GM12878 (cell line): Measurements from ENCODE around the gene CTNNA3. TPM values are rescaled to one million over a fixed set of nuclear protein-coding genes. Genes with fewer than 3 reads are reported as not detected.
A peak's percentile ranks its signal among the peaks of the same experiment; 100 is the strongest.

ENCODE experiments used
- ATAC-seq: fragments of 200-7000 bp; cut with Tn5 transposase; 3 replicates; pipeline ENCODE4 v1.9.1; 2020; ENCODE audit warnings: mild to moderate bottlenecking, moderate library complexity
- BruUV-seq: library from RNA; stranded (reverse); fragments of 400-500 nt; replicated peaks from 2 replicates; lab custom pipeline; 2021; lab: Mats Ljungman, UMichigan
- CTCF ChIA-PET: fragments of 300-600 bp; sonication (Branson Sonifier 250); formaldehyde crosslinking; extraction: SDS; loops from one replicate; lab custom pipeline; 2021; ENCODE audit warnings: inconsistent platforms; lab: Yijun Ruan, JAX
- POLR2A ChIA-PET: fragments of 350-600 bp; formaldehyde crosslinking; extraction: SDS; loops from one replicate; lab custom pipeline; 2021; ENCODE audit warnings: inconsistent platforms; lab: Charles Lee
- RAD21 ChIA-PET: fragments of 300-600 bp; sonication (Branson Sonifier 250); formaldehyde crosslinking; loops from one replicate; lab custom pipeline; 2023; ENCODE audit warnings: antibody characterized with exemption; ENCODE audit not compliant: unreplicated experiment; lab: Charles Lee
- SMC1A ChIA-PET: fragments of 300-600 bp; sonication (Branson Sonifier 250); formaldehyde crosslinking; loops from one replicate; lab custom pipeline; 2023; ENCODE audit not compliant: unreplicated experiment, uncharacterized antibody; lab: Charles Lee
- DNase-seq: peaks from one replicate; pipeline ENCODE4 v3.0.0-alpha.2; 2011; ENCODE audit warnings: low read depth, low spot score
- FAIRE-seq: peaks from 3 replicates; lab custom pipeline; 2011; peaks lifted over from hg19 to GRCh38; lab: Jason Lieb, UNC
- H2AFZ ChIP-seq: 2 replicates; pipeline ENCODE4 v1.6.0; 2011; ENCODE audit warnings: low read depth, low read length, control low read depth; ENCODE audit not compliant: control insufficient read depth
- H3K27ac ChIP-seq: 2 replicates; pipeline ENCODE4 v1.5.1; 2011; ENCODE audit warnings: control low read depth; ENCODE audit not compliant: control insufficient read depth, insufficient read depth
- H3K27me3 ChIP-seq, 2 experiments: replicated peaks in 1 of 2; 2 replicates each; pipeline versions ENCODE4 v1.6.0 to v1.6.1; 2011; ENCODE audit warnings: low read length in 1 of 2; ENCODE audit not compliant: control insufficient read depth in 2 of 2, insufficient read depth in 2 of 2
- H3K36me3 ChIP-seq, 2 experiments: 2 replicates each; pipeline ENCODE4 v1.5.1; 2011; ENCODE audit warnings: low read length in 1 of 2; ENCODE audit not compliant: control insufficient read depth in 2 of 2, insufficient read depth in 2 of 2
- H3K4me1 ChIP-seq: 2 replicates; pipeline ENCODE4 v1.6.1; 2011; ENCODE audit warnings: mild to moderate bottlenecking, low read length, moderate library complexity, mixed read lengths; ENCODE audit not compliant: control insufficient read depth, insufficient read depth
- H3K4me2 ChIP-seq: 2 replicates; pipeline ENCODE4 v1.6.0; 2011; ENCODE audit warnings: control low read depth; ENCODE audit not compliant: control insufficient read depth, insufficient read depth
- H3K4me3 ChIP-seq: fragments of 200-600 bp; sonication (generic); 2 replicates; pipeline ENCODE4 v1.5.1; 2016
- H3K79me2 ChIP-seq: 2 replicates; pipeline ENCODE4 v1.6.0; 2011; ENCODE audit warnings: low read length; ENCODE audit not compliant: control insufficient read depth, insufficient read depth
- H3K9ac ChIP-seq: 2 replicates; pipeline ENCODE4 v1.8.0; 2011; ENCODE audit warnings: low read length, control low read depth, mixed read lengths; ENCODE audit not compliant: control insufficient read depth, insufficient read depth
- H3K9me3 ChIP-seq: replicated peaks from 3 replicates; pipeline ENCODE4 v1.5.1; 2011; ENCODE audit warnings: mild to moderate bottlenecking, low read length; ENCODE audit not compliant: control insufficient read depth, insufficient read depth
- H4K20me1 ChIP-seq: 2 replicates; pipeline ENCODE4 v1.6.0; 2011; ENCODE audit not compliant: control insufficient read depth, insufficient read depth
- CHD1 ChIP-seq: IDR thresholded peaks from 2 replicates; pipeline ENCODE4 v1.6.1; 2012; ENCODE audit warnings: low read depth, low read length, improper control_type of control experiment
- GABPA ChIP-seq: IDR thresholded peaks from 2 replicates; pipeline ENCODE4 v1.6.1; 2014; ENCODE audit warnings: antibody characterized with exemption, low read depth, mild to moderate bottlenecking, inconsistent platforms
- IRF4 ChIP-seq: IDR thresholded peaks from 2 replicates; pipeline ENCODE4 v1.6.1; 2011; ENCODE audit warnings: low read depth, low read length
- POLR2AphosphoS2 ChIP-seq: IDR thresholded peaks from 2 replicates; pipeline ENCODE4 v1.6.1; 2011; ENCODE audit warnings: low read depth, mild to moderate bottlenecking, low read length, improper control_type of control experiment, moderate library complexity
- WRNIP1 ChIP-seq: IDR thresholded peaks from 2 replicates; pipeline ENCODE4 v1.6.1; 2011; ENCODE audit warnings: low read depth, low read length, improper control_type of control experiment, borderline replicate concordance
- WGBS: methylation state at CpG from one replicate; pipeline ENCODE4 v1.1.6; 2016; ENCODE audit warnings: low lambda C conversion rate; ENCODE audit not compliant: insufficient replicate concordance, insufficient coverage; ENCODE audit errors: missing lambda C conversion rate; 5-methylcytosine and 5-hydroxymethylcytosine counted together
- in situ Hi-C: fragments of 300-500 bp; cut with MboI; formaldehyde crosslinking; loops from 9 replicates; pipeline ENCODE4 v1.14.3; 2018; ENCODE audit warnings: mixed read lengths
- intact Hi-C: fragments of 100-400 bp; cut with micrococcal nuclease; formaldehyde crosslinking; loops from one replicate; pipeline ENCODE4 v1.14.2; 2022; ENCODE audit not compliant: unreplicated experiment
- polyA plus RNA-seq, 11 experiments: library from polyadenylated mRNA; depleted of rRNA in 4 of 11; unstranded in 6 of 11; stranded (reverse) in 5 of 11; fragments of >200 nt; fragmentation: Nextera tagmentation in 4 of 11; fragmentation: Illumina TruSeq in 1 of 11; extraction: Ambion mirVana in 4 of 11; extraction: Trizol in 1 of 11; gene quantifications; 1 replicate in 1 of 11; 2 replicates in 10 of 11; pipeline versions ENCODE4 v1.2.1 to v1.2.3, GENCODE V29; 2011 to 2016; ENCODE audit warnings: inconsistent platforms in 2 of 11, missing spikeins in 2 of 11, low read depth in 1 of 11
- total RNA-seq, 4 experiments: library from RNA; depleted of rRNA in 3 of 4; stranded (reverse); fragments of >200 nt in 3 of 4; fragmentation: Illumina TruSeq in 1 of 4; extraction: Trizol in 1 of 4; gene quantifications; 2 replicates each; pipeline versions ENCODE4 v1.2.1 to v1.2.3, GENCODE V29; 2013 to 2021
- TF ChIP-seq, protein P1 (sequence below): fragments of 450-650 bp; IDR thresholded peaks from 2 replicates; pipeline ENCODE4 v1.6.1; 2017; ENCODE audit warnings: borderline replicate concordance

CTNNA3 gene
- total and polyA plus RNA-seq, 10 of the 15 experiments (the other 5 are each of a cell fraction or from before 2014, with no cell fraction given) = under 0.01 to 4.5 (median 0.22) TPM; not detected in 2

DNA sequence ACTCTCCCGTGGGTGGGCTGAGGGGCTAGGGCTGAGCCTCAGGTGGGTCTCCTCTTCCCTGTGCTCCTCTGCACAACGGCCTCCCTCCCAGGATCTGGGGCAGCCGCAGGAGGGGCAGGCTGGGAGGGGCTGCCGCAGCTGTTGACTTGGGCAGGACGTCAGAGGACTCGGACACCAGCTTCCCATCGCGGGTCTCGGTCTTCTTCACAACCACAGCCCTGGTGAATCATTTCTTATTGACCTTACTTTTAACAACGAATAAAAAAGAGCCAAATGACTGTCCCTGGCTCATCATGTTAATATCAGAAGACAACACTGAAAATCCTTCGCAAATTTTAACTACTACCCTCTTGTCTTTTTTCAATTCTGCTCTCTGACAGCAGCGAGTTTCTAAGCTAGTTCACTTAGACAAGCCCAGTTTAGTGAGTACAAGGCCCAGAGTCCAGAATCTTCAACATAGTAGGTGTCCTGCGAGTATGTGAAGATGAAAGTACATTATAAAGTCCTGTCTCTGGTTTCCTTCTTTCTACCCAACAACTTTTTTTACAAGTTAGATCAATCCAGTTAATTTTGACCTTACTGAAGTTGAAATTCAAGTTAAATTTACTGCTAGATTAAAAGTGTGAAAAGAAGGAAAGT lies 32.4 kb downstream of the CTNNA3 start:
- RAD21 ChIA-PET = interaction anchor here (0.7 to 9.6 kb wide), 11 partner anchors 15 to 401 kb away, joined by 3 to 193 read pairs (median 11); partner anchors contain the start of gene CTNNA3
- no peaks in the 10 kb centered on the region for H3K36me3 ChIP-seq
- no peak overlapping the region for H3K4me3 ChIP-seq
- BruUV-seq = no TSS peak
- POLR2A ChIA-PET = interaction anchor here (1.0 kb wide), 1 partner anchor 115 kb away, joined by 3 read pairs; no protein-coding TSS in a partner anchor
- peak; percentile 17; the same call in 1 of the 3 replicates for ATAC-seq
- no peaks in the 10 kb centered on the region for H3K79me2 ChIP-seq
- no peaks in the 10 kb centered on the region for H4K20me1 ChIP-seq
- intact Hi-C loops = loop anchor here (5.0 kb wide), 1 partner anchor 141 kb away; no protein-coding TSS in a partner anchor
- no peak overlapping the region for H3K27ac ChIP-seq
- no peaks in the 10 kb centered on the region for H3K4me1 ChIP-seq
- no peaks in the 10 kb centered on the region for H3K27me3 ChIP-seq
- FAIRE-seq = no peak
- H2AFZ ChIP-seq = no peak overlapping the region
- TF ChIP-seq GABPA (no peak), WRNIP1 (no peak), IRF4 (no peak), CHD1 (no peak), POLR2AphosphoS2 (no peak)
- TF ChIP-seq, protein P1, sequence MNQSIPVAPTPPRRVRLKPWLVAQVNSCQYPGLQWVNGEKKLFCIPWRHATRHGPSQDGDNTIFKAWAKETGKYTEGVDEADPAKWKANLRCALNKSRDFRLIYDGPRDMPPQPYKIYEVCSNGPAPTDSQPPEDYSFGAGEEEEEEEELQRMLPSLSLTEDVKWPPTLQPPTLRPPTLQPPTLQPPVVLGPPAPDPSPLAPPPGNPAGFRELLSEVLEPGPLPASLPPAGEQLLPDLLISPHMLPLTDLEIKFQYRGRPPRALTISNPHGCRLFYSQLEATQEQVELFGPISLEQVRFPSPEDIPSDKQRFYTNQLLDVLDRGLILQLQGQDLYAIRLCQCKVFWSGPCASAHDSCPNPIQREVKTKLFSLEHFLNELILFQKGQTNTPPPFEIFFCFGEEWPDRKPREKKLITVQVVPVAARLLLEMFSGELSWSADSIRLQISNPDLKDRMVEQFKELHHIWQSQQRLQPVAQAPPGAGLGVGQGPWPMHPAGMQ = no peak
- SMC1A ChIA-PET = interaction anchor here (0.8 to 10.8 kb wide), 16 partner anchors 14 to 220 kb away, joined by 3 to 221 read pairs (median 4); partner anchors contain the start of gene CTNNA3
- no peaks in the 10 kb centered on the region for H3K9me3 ChIP-seq
- CTCF ChIA-PET = interaction anchor here (1.0 to 10.6 kb wide), 9 partner anchors 17 to 144 kb away, joined by 3 to 311 read pairs (median 4); partner anchors contain the start of gene CTNNA3
- DNase-seq = no peak
- no peak overlapping the region for H3K9ac ChIP-seq
- WGBS = 41% methylated on average over 13 of the region's 13 CpGs
- in situ Hi-C loops = no loop called here
- H3K4me2 ChIP-seq = no peak overlapping the region
